Activated CD8-positive, alpha-beta memory T cell treated with anti-CD3 and anti-CD28 coated beads, Interleukin-2, amount 50 U/mL, for 24 hours (primary cell): ENCODE results near the gene SSH2.

ENCODE experiments used
- DNase-seq: peaks from one replicate; pipeline ENCODE4 v3.0.0-alpha.2; 2020; ENCODE audit errors: extremely low read depth

Gene SSH2

GRCh38 chr17:29577001-29577370 lies 353.0 kb downstream of the SSH2 start:
- DNase-seq: no peak

GRCh38 chr17:29576214-29577000 lies 353.6 kb downstream of the SSH2 start:
- DNase-seq: no peak
